Measurements from ENCODE around the gene ADAMTSL2.

ADAMTSL2 gene

DNA sequence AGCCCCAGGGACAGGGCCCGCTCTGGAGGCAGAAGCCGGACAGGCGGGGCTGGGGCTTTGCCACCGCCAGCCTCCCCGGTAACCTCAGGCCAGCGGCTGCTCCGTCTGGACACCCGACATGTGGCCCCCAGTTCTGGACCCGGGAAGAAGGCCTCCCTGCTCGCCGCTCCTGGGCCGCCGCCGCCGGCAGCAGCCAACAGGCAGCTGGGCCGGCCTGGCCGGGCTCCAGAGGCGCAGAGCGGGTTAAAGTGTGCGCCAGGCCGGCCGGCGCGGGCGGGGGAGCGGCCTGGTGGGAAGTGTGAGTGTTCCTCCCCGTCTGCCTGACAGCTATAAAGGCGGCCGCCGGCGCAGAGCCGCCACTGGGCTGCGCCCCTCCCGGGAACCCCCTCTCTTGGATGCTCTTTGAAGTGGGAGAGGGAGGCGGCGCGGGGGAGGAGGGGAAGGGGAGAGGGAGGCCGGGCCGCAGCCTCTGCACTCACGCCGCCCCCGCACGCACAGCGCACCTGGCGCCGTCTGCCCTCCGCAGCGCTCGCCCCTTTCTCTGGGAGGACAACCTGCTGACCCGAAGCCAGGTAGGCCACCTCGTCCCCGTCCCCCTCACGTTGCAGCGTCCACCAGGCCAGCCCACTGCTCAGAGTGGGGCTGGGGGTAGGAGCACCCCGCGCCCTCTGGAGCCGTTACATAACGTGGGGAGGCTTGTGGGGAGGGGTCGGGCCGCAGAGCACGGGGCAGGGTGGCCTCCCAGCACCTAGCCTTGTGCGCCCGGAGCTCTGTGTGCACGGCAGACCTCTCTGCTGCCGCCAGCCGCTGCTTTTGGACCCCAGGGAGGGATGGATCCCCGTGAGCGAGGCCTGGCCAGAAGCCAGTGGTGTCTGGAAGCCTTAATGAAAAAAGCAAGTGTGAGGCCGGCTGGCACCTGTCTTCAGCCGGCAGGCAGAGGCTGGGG lies at the start of gene ADAMTSL2:
ADAMTSL2 (plus strand) TSS at position 359 of the 946 bp plus-strand sequence. CDS start 2,009 bp downstream, outside the sequence.
- no peak for TF ChIP-seq ZNF274 (IDR thresholded peaks at IDR 0.05; ENCODE audit: low read depth, low read length)
- no peak within 1 kb of the TSS for H3K4me3 ChIP-seq (ENCODE audit: low read length)

GRCh38 chr9:133485531-133486260 lies 48.8 kb upstream of the ADAMTSL2 start:
- no peak for TF ChIP-seq ZNF274 (IDR thresholded peaks at IDR 0.05; ENCODE audit: low read depth, low read length)
- no peak overlapping the region; the same call in 1 of the 2 replicates for H3K4me3 ChIP-seq (ENCODE audit: low read length)

- TF ChIP-seq ZNF274 (IDR thresholded peaks at IDR 0.05; ENCODE audit: low read depth, low read length): no peak
These were observed 47.2 kb upstream of the ADAMTSL2 start for GRCh38 chr9:133487331-133487725.

DNA sequence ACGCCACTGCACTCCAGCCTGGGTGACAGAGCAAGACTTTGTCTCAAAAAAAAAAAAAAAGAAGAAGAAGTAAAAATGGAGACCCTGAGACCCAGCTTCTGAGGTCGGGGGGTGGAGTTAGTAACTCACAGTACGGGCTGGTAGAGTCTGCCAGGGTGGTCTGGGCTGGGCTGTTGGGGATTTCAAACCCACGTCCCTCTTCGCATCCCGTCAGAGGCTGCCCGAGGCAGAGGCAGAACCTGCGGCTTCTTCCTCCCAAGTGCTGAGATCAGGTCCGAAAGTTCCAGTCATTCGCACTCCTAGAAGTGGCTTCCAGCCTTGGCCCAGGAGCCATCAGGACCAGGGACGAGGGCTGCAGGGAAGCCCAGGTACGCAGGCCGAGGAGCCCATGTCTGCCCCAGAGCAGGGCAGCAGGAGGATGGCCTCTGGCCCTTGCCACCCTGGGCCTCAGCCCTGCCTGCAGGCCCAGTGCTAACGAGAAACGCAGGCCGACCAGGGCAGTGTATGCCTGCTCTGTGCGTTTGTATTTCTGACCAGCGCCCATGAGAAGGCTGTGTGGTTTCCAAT lies 45.7 kb upstream of the ADAMTSL2 start:
- TF ChIP-seq ZNF274 (IDR thresholded peaks at IDR 0.05; ENCODE audit: low read depth, low read length): no peak
- no peak overlapping the region for H3K4me3 ChIP-seq (ENCODE audit: low read length)

More at GRCh38 chr9:133487331-133487725, 47.2 kb upstream of the ADAMTSL2 start:
- no peak overlapping the region for H3K4me3 ChIP-seq (ENCODE audit: low read length)

- TF ChIP-seq ZNF274 (IDR thresholded peaks at IDR 0.05; ENCODE audit: low read depth, low read length): no peak
- H3K4me3 ChIP-seq (ENCODE audit: low read length): no peak overlapping the region
These were observed 45.0 kb upstream of the ADAMTSL2 start for GRCh38 chr9:133489253-133490190.

DNA sequence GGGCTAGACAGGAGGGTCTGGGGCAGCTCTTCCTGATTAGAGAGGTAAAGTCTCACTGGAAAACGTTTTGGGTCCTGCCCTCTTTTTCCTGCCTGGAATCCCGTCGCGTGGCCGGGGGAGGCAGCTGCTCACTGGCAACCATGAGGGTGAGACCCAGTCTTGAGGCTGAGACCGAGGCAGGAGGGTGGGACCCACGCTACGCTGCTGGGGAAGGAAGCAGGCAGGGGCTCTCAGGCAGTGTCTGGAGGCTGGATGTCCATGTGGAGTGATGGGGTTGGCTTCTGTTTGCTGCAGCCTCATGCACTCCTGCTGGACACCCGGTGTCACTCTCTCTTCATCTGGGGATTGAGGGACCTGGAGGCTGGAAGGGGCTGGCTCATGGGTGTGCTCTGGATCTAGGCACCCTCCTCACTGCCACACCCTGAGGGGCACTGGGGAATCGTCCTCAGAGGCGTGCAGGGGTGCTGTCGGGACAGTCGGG lies 44.3 kb upstream of the ADAMTSL2 start:
- TF ChIP-seq ZNF274 (IDR thresholded peaks at IDR 0.05; ENCODE audit: low read depth, low read length): no peak
- H3K4me3 ChIP-seq (ENCODE audit: low read length): no peak overlapping the region

DNA sequence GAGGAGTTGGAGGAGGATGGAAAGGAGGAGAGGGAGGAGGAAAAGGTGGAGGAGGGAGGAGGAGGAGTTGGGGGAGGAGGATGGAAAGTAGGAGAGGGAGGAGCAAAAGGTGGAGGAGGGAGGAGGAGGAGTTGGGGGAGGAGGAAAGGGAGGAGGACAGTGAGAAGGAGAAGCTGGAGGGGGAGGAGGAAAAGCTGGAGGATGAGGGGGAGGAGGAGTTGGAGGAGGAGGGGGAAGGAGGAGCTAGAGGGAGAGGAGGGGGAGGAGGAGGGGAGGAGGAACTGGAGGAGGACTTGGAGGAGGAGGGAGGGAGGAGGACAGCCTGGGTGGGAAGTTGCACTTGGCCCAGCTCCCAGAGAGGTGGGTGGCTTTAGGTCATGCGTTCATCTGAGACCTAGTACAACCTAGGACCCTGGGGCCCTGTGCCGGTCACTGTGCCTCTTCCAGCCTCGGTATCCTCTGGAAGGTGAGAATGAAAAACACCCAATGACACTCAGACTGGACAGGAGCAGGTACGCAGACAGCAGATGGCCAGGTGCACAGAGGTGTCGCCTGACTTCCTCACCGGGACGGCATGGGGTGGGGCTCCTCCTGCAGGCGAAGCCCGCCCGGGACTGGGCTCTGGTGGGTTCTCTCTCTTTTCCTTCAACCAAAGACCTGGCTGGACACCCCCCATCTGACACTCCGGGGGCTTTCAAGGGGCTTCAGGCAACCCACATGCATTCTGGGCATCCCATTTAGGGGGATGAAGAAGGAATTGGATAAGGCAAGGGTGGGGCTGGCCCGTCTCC lies 43.4 kb upstream of the ADAMTSL2 start:
- H3K4me3 ChIP-seq (ENCODE audit: low read length): no peak overlapping the region
- TF ChIP-seq ZNF274 (IDR thresholded peaks at IDR 0.05; ENCODE audit: low read depth, low read length): no peak

GRCh38 chr9:133491656-133491925 lies 42.9 kb upstream of the ADAMTSL2 start:
- no peak for TF ChIP-seq ZNF274 (IDR thresholded peaks at IDR 0.05; ENCODE audit: low read depth, low read length)
- no peak overlapping the region for H3K4me3 ChIP-seq (ENCODE audit: low read length)

DNA sequence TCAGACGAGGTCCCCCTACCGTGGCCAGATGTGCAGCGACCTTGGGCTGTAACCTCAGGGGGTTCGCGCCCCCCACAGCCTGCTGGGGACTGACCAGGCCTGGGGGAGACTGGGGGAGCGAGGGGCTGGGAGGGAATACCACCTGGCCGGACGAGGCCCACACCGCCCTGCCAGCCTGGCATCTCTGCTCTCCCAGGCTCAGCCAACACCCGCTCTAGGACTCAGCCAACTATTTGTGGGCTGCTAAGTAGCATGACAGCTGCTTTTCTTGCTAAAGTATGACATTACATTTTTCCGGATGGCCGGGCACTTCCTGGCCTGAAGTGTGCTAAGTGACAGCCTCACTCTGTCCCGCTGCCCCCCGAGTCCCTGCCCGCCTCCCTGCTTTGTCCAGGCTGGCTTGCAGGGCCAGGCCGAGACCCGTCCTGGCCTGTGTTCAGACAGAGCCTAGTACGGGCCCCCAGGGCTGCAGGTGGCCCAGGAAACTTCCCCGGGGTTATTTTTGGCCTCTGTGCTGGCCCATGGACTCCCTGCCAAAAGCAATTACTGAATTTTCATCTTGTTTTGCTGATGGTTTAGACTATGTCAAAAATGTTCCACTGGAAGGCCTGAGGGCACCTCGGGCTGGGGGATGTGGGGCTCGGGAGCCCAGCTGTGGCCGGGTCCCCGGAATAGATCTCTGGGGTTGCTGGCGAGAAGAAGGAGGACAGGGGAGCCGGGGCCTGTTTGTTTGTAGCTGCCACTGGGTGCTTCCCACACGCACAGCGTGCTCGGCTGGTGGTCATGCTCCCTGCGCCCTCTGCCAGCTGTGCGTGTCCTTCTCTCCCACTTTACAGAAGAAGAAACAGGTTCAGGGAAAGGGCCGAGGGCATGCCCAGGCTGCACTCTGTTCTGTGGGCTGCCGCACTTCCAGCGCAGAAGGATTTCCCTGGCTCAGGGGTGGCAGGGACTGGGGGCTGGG lies 42.2 kb upstream of the ADAMTSL2 start:
- no peak for TF ChIP-seq ZNF274 (IDR thresholded peaks at IDR 0.05; ENCODE audit: low read depth, low read length)
- H3K4me3 ChIP-seq (ENCODE audit: low read length): no peak overlapping the region

GRCh38 chr9:133493428-133493827 lies 41.1 kb upstream of the ADAMTSL2 start:
- no peak for TF ChIP-seq ZNF274 (IDR thresholded peaks at IDR 0.05; ENCODE audit: low read depth, low read length)
- no peak overlapping the region for H3K4me3 ChIP-seq (ENCODE audit: low read length)

- TF ChIP-seq ZNF274 (IDR thresholded peaks at IDR 0.05; ENCODE audit: low read depth, low read length): no peak
- H3K4me3 ChIP-seq (ENCODE audit: low read length): no peak overlapping the region
These were observed 40.5 kb upstream of the ADAMTSL2 start for GRCh38 chr9:133493845-133494540.
